H1 (cell line): ENCODE data around the gene INPP5A. TPM values are rescaled to one million over a fixed set of nuclear protein-coding genes. Genes with fewer than 3 reads are reported as not detected.

ENCODE experiments used
- CTCF ChIA-PET: fragments of 300-600 bp; sonication (Branson Sonifier 250); formaldehyde crosslinking; loops from one replicate; lab custom pipeline; 2021; ENCODE audit not compliant: partially characterized antibody; lab: Charles Lee
- POLR2A ChIA-PET: fragments of 300-600 bp; sonication (Branson Sonifier 250); formaldehyde crosslinking; loops from one replicate; lab custom pipeline; 2021; ENCODE audit warnings: inconsistent platforms; ENCODE audit not compliant: partially characterized antibody; lab: Charles Lee
- DNase-seq, 2 experiments: peaks; one replicate each; pipeline versions ENCODE4 v3.0.0 to v3.0.0-alpha.2; 2010 to 2022; ENCODE audit warnings: low spot score in 2 of 2, low read depth in 1 of 2, mixed read lengths in 1 of 2
- FAIRE-seq: peaks from 2 replicates; lab custom pipeline; 2011; peaks lifted over from hg19 to GRCh38; lab: Jason Lieb, UNC
- H2AFZ ChIP-seq: 2 replicates; pipeline ENCODE4 v1.8.1; 2012; ENCODE audit warnings: low read length, inconsistent platforms
- H2AK5ac ChIP-seq: 2 replicates; pipeline ENCODE4 v1.6.1; 2013; ENCODE audit warnings: low read depth, low read length
- H2BK120ac ChIP-seq: replicated peaks from 2 replicates; pipeline ENCODE3; 2013; ENCODE audit warnings: low read depth, low read length, inconsistent platforms
- H2BK12ac ChIP-seq: 2 replicates; pipeline ENCODE4 v1.6.1; 2013; ENCODE audit warnings: low read depth, low read length
- H2BK15ac ChIP-seq: 2 replicates; pipeline ENCODE4 v1.6.1; 2013; ENCODE audit warnings: low read length
- H2BK20ac ChIP-seq: 2 replicates; pipeline ENCODE4 v1.6.1; 2013; ENCODE audit warnings: low read length
- H2BK5ac ChIP-seq: 2 replicates; pipeline ENCODE4 v1.6.1; 2013; ENCODE audit warnings: low read depth, low read length
- H3K14ac ChIP-seq: 2 replicates; pipeline ENCODE4 v1.6.1; 2013; ENCODE audit warnings: inconsistent platforms; ENCODE audit not compliant: insufficient read length
- H3K18ac ChIP-seq: 2 replicates; pipeline ENCODE4 v1.6.1; 2013; ENCODE audit warnings: low read length; ENCODE audit errors: extremely low read depth
- H3K23ac ChIP-seq: 2 replicates; pipeline ENCODE4 v1.6.1; 2013; ENCODE audit warnings: inconsistent platforms; ENCODE audit not compliant: insufficient read length
- H3K23me2 ChIP-seq: 2 replicates; pipeline ENCODE4 v1.6.1; 2013; ENCODE audit warnings: low read depth, low read length
- H3K27ac ChIP-seq: 2 replicates; pipeline ENCODE4 v1.6.1; 2011; ENCODE audit warnings: low read depth, low read length, inconsistent platforms
- H3K27me3 ChIP-seq, 4 experiments: replicated peaks in 1 of 4; 1 replicate in 1 of 4; 2 replicates in 3 of 4; pipeline versions ENCODE4 v1.6.1 to v1.8.1; 2011 to 2013; ENCODE audit warnings: low read length in 3 of 4, mild to moderate bottlenecking in 3 of 4, inconsistent platforms in 2 of 4, mixed read lengths in 2 of 4, moderate library complexity in 1 of 4; ENCODE audit not compliant: control insufficient read depth in 3 of 4, insufficient read depth in 3 of 4; ENCODE audit errors: extremely low read depth in 1 of 4
- H3K36me3 ChIP-seq, 4 experiments: 2 replicates each; pipeline versions ENCODE4 v1.6.1 to v1.8.1; 2011 to 2013; ENCODE audit warnings: mild to moderate bottlenecking in 4 of 4, low read length in 3 of 4, moderate library complexity in 2 of 4, control low read depth in 1 of 4, inconsistent platforms in 1 of 4; ENCODE audit not compliant: insufficient read depth in 4 of 4, control insufficient read depth in 2 of 4
- H3K4ac ChIP-seq: replicated peaks from 2 replicates; pipeline ENCODE3; 2013; ENCODE audit warnings: low read length, low read depth, mixed read lengths, inconsistent platforms; ENCODE audit not compliant: insufficient read length
- H3K4me1 ChIP-seq, 4 experiments: replicated peaks in 1 of 4; 1 replicate in 1 of 4; 2 replicates in 3 of 4; pipeline versions ENCODE4 v1.6.1 to v1.8.1; 2011 to 2013; ENCODE audit warnings: low read length in 3 of 4, inconsistent platforms in 2 of 4, mixed read lengths in 1 of 4; ENCODE audit not compliant: insufficient read depth in 4 of 4, control insufficient read depth in 3 of 4
- H3K4me2 ChIP-seq, 2 experiments: 2 replicates each; pipeline versions ENCODE4 v1.6.1 to v1.8.1; 2011 to 2013; ENCODE audit warnings: low read depth in 2 of 2, low read length in 2 of 2, control low read depth in 1 of 2, inconsistent platforms in 1 of 2, mild to moderate bottlenecking in 1 of 2; ENCODE audit not compliant: insufficient read depth in 1 of 2
- H3K4me3 ChIP-seq, 4 experiments: fragments of 200-600, 300-600 bp in 1 of 4; sonication (generic), shearing (Covaris generic), sonication (Bioruptor Twin) in 1 of 4; 2 replicates each; pipeline versions ENCODE4 v1.5.1 to v1.8.1; 2011 to 2016; ENCODE audit warnings: low read length in 4 of 4, low read depth in 3 of 4, control low read depth in 2 of 4, inconsistent platforms in 2 of 4, mild to moderate bottlenecking in 2 of 4, mixed read lengths in 1 of 4, moderate library complexity in 1 of 4; ENCODE audit not compliant: insufficient read depth in 2 of 4; ENCODE audit errors: extremely low read depth in 1 of 4
- H3K56ac ChIP-seq: replicated peaks from 2 replicates; pipeline ENCODE3; 2013; ENCODE audit warnings: low read depth, mild to moderate bottlenecking, mixed read lengths, low read length, inconsistent platforms; ENCODE audit not compliant: insufficient read length
- H3K79me1 ChIP-seq: 2 replicates; pipeline ENCODE4 v1.6.1; 2013; ENCODE audit warnings: low read depth, low read length, control low read depth
- H3K79me2 ChIP-seq, 2 experiments: 2 replicates each; pipeline versions ENCODE4 v1.6.1 to v1.8.1; 2012 to 2013; ENCODE audit warnings: low read length in 2 of 2, mild to moderate bottlenecking in 2 of 2, inconsistent platforms in 1 of 2; ENCODE audit not compliant: insufficient read depth in 2 of 2, control insufficient read depth in 1 of 2
- H3K9ac ChIP-seq, 4 experiments: replicated peaks in 1 of 4; 1 replicate in 1 of 4; 2 replicates in 3 of 4; pipeline versions ENCODE4 v1.6.1 to v1.8.1; 2011 to 2013; ENCODE audit warnings: low read depth in 3 of 4, low read length in 3 of 4, control low read depth in 2 of 4, mild to moderate bottlenecking in 2 of 4, moderate library complexity in 2 of 4, inconsistent platforms in 1 of 4; ENCODE audit errors: extremely low read depth in 1 of 4
- H3K9me3 ChIP-seq, 2 experiments: 2 replicates each; pipeline versions ENCODE4 v1.6.1 to v1.8.1; 2012 to 2013; ENCODE audit warnings: mild to moderate bottlenecking in 2 of 2, moderate library complexity in 2 of 2, control low read depth in 1 of 2, inconsistent platforms in 1 of 2, low read depth in 1 of 2, low read length in 1 of 2, mixed read lengths in 1 of 2; ENCODE audit not compliant: insufficient read depth in 2 of 2
- H4K20me1 ChIP-seq, 2 experiments: replicated peaks in 1 of 2; 2 replicates each; pipeline versions ENCODE3 to v1.8.1; 2011 to 2013; ENCODE audit warnings: inconsistent platforms in 2 of 2, low read length in 2 of 2, mild to moderate bottlenecking in 1 of 2; ENCODE audit not compliant: insufficient read depth in 2 of 2, control insufficient read depth in 1 of 2
- H4K5ac ChIP-seq: 2 replicates; pipeline ENCODE4 v1.6.1; 2013; ENCODE audit warnings: low read length, low read depth, mixed read lengths, inconsistent platforms; ENCODE audit not compliant: insufficient read length
- H4K8ac ChIP-seq: 2 replicates; pipeline ENCODE4 v1.8.0; 2013; ENCODE audit warnings: mild to moderate bottlenecking, moderate library complexity, low read length, inconsistent platforms; ENCODE audit not compliant: insufficient read depth; ENCODE audit errors: extremely low read depth
- H4K91ac ChIP-seq: replicated peaks from 2 replicates; pipeline ENCODE3; 2013; ENCODE audit warnings: low read length, mixed read lengths, inconsistent platforms; ENCODE audit not compliant: insufficient read length
- BACH1 ChIP-seq: IDR thresholded peaks from 2 replicates; pipeline ENCODE4 v1.6.1; 2012; ENCODE audit warnings: low read length, improper control_type of control experiment
- GTF2F1 ChIP-seq: IDR thresholded peaks from 2 replicates; pipeline ENCODE4 v1.6.1; 2012; ENCODE audit warnings: low read depth, low read length, improper control_type of control experiment, borderline replicate concordance
- HDAC2 ChIP-seq, 2 experiments: fragments of 300-600 bp in 1 of 2; sonication (generic) in 1 of 2; IDR thresholded peaks; 2 replicates each; pipeline ENCODE4 v1.6.1; 2011 to 2012; ENCODE audit warnings: low read depth in 2 of 2, low read length in 2 of 2, mild to moderate bottlenecking in 2 of 2, moderate library complexity in 2 of 2, borderline replicate concordance in 1 of 2, inconsistent platforms in 1 of 2
- NRF1 ChIP-seq: IDR thresholded peaks from 2 replicates; pipeline ENCODE4 v1.6.1; 2011; ENCODE audit warnings: mild to moderate bottlenecking, low read depth, low read length, improper control_type of control experiment
- SIN3A ChIP-seq, 2 experiments: IDR thresholded peaks in 1 of 2; conservative IDR thresholded peaks in 1 of 2; 2 replicates each; pipeline ENCODE4 v1.6.1; 2011 to 2012; ENCODE audit warnings: low read length in 2 of 2, improper control_type of control experiment in 1 of 2, low read depth in 1 of 2, mild to moderate bottlenecking in 1 of 2
- TEAD4 ChIP-seq: IDR thresholded peaks from 2 replicates; pipeline ENCODE4 v1.6.1; 2012; ENCODE audit warnings: low read depth, low read length, inconsistent platforms, mixed read lengths
- WGBS, 2 experiments: shearing (Covaris generic) in 1 of 2; methylation state at CpG; one replicate each; pipeline versions ENCODE4 v1.1.6 to v1.1.7; 2013 to 2015; ENCODE audit warnings: low lambda C conversion rate in 2 of 2, mixed read lengths in 2 of 2, inconsistent platforms in 1 of 2, low coverage in 1 of 2, missing lambda C conversion rate in 1 of 2; ENCODE audit not compliant: insufficient replicate concordance in 2 of 2, insufficient coverage in 1 of 2, insufficient read length in 1 of 2; ENCODE audit errors: extremely low coverage in 1 of 2, missing lambda C conversion rate in 1 of 2; 5-methylcytosine and 5-hydroxymethylcytosine counted together
- polyA plus RNA-seq, 7 experiments: library from polyadenylated mRNA; depleted of rRNA in 3 of 7; stranded (reverse) in 5 of 7; unstranded in 2 of 7; fragments of >200 nt in 5 of 7; fragments of 200-250 nt in 2 of 7; gene quantifications; 1 replicate in 5 of 7; 2 replicates in 1 of 7; 4 replicates in 1 of 7; pipeline versions ENCODE4 v1.2.1 to v1.2.3, GENCODE V29; 2011 to 2013; ENCODE audit warnings: missing spikeins in 2 of 7, mixed read lengths in 2 of 7
- total RNA-seq: library from RNA; stranded (reverse); fragmentation: NEBNext Ultra II Directional; extraction: Animal tissue kit (Norgen Biotek cat#: 25700); gene quantifications from 2 replicates; pipeline ENCODE4 v1.2.1, GENCODE V29; 2021

The INPP5A gene
- total and polyA plus RNA-seq, 2 of the 8 experiments (the other 6 are each of a cell fraction or from before 2014, with no cell fraction given): 19.7 to 27.5 TPM

DNA sequence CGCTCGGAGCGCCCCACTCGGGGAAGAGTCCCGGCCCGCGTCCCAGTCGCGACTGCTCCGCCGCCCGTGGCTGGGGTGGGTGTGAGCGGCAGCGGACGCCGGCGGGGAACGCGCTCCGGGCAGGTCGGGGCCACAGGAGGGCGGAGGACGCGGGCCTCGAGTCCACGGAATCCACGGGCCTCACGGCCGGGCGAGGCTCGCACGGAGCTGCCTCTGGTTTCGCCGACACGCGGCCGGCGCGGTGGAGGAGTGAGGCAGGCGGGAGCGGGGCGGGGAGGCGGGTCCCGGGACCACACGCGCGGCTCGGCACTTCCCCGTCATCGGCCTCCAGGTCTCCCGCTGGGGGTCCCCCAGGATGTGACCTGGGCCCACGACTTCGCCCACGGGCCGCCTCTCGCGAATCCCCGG lies 248.9 kb downstream of the INPP5A start:
- Histone ChIP-seq H2BK15ac (no peak overlapping the region), H2BK120ac (no peak overlapping the region), H3K79me2 (no peaks in the 10 kb centered on the region), H3K23me2 (peaks cover 7% of the 10 kb centered on the region; the same call in 1 of the 2 replicates), H2BK12ac (no peak overlapping the region), H4K91ac (no peak overlapping the region), H4K20me1 (peaks cover 7 to 13% of the 10 kb centered on the region in 2 experiments), H3K27ac (no peak overlapping the region), H3K27me3 (peaks cover 75 to 92% (median 91%) of the 10 kb centered on the region in 4 experiments), H3K9ac (no peak overlapping the region), H2AFZ (no peak overlapping the region), H2BK20ac (no peak overlapping the region), H3K9me3 (no peaks in the 10 kb centered on the region; a peak in 1 of 4 replicates), H2BK5ac (no peak overlapping the region), H4K8ac (peak overlapping the region; percentile 68; the same call in 1 of the 2 replicates), H3K4me3 (peak overlapping the region in 1 of 4 experiments; percentile 62; a peak in 3 of 8 replicates), H3K23ac (no peak overlapping the region), H3K4me1 (peaks cover 0 to 29% (median 12%) of the 10 kb centered on the region in 4 experiments; a peak in 6 of 7 replicates), H3K14ac (no peak overlapping the region), H3K18ac (no peak overlapping the region), H3K4ac (no peak overlapping the region), H3K56ac (no peak overlapping the region), H3K4me2 (peak overlapping the region; percentile 46 to 78), H3K36me3 (peaks cover 0 to 28% (median 0%) of the 10 kb centered on the region in 4 experiments; a peak in 2 of 8 replicates), H4K5ac (no peak overlapping the region), H3K79me1 (no peaks in the 10 kb centered on the region), H2AK5ac (no peak overlapping the region)
- TF ChIP-seq SIN3A (conservative IDR thresholded peaks at IDR 0.05 in 1 of 2, IDR thresholded peaks at IDR 0.05 in 1 of 2; ENCODE audit: low read depth in 1 of 2, low read length in 2 of 2) (no peak), BACH1 (peak; percentile 21; the same call in 1 of the 2 replicates), TEAD4 (no peak), NRF1 (no peak), HDAC2 (IDR thresholded peaks at IDR 0.05; ENCODE audit: borderline replicate concordance in 1 of 2, low read depth in 2 of 2, low read length in 2 of 2) (no peak), GTF2F1 (no peak)
- CTCF ChIA-PET: no interaction called here
- FAIRE-seq (no peak), DNase-seq (no peak)
- POLR2A ChIA-PET: no interaction called here
- 10% methylated on average over 23 of the region's 58 CpGs; no CpG with 5 or more reads in 1 of the 2 experiments for WGBS, 2 experiments
